ENCODE measurements around the gene TMPO.

DNA sequence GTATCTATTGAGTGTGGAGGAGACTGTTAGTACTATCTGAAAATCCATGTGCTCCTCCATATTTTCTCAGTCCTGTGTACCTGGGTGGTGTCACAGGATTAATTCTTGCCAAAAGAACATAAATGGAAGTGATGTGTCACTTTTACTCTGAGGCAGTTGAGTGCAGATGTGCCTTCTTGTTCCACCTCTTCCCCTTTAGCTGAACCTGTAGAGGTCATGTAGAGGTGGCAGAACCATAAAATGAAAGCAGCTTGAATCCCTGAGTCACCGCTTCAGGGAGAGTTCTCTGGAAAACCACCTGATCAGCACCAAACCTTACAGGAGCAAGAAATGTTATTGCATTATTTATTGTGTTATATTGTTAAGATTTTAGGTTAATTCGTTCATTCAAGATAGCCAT lies 63.4 kb downstream of the TMPO start:
- TF ChIP-seq, protein P1, sequence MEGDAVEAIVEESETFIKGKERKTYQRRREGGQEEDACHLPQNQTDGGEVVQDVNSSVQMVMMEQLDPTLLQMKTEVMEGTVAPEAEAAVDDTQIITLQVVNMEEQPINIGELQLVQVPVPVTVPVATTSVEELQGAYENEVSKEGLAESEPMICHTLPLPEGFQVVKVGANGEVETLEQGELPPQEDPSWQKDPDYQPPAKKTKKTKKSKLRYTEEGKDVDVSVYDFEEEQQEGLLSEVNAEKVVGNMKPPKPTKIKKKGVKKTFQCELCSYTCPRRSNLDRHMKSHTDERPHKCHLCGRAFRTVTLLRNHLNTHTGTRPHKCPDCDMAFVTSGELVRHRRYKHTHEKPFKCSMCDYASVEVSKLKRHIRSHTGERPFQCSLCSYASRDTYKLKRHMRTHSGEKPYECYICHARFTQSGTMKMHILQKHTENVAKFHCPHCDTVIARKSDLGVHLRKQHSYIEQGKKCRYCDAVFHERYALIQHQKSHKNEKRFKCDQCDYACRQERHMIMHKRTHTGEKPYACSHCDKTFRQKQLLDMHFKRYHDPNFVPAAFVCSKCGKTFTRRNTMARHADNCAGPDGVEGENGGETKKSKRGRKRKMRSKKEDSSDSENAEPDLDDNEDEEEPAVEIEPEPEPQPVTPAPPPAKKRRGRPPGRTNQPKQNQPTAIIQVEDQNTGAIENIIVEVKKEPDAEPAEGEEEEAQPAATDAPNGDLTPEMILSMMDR (IDR thresholded peaks at IDR 0.05), result no peak
- TF ChIP-seq POLR2A (IDR thresholded peaks at IDR 0.05) (no peak), POLR2AphosphoS5 (IDR thresholded peaks at IDR 0.05) (no peak)
